GM23248 (cell line): Measurements from ENCODE around the gene POLA1.

Experiments
- EZH2 ChIP-seq: fragments of 200-600 bp; sonication (generic); IDR thresholded peaks from 2 replicates; pipeline ENCODE4 v1.6.1; 2018; ENCODE audit warnings: antibody characterized with exemption, mild to moderate bottlenecking; ENCODE audit not compliant: insufficient read depth, poor library complexity, severe bottlenecking
- EZH2phosphoT487 ChIP-seq: fragments of 200-600 bp; sonication (generic); IDR thresholded peaks from 2 replicates; pipeline ENCODE4 v1.6.1; 2018; ENCODE audit warnings: antibody characterized with exemption, moderate library complexity, mild to moderate bottlenecking, low read depth; ENCODE audit not compliant: insufficient read depth

DNA sequence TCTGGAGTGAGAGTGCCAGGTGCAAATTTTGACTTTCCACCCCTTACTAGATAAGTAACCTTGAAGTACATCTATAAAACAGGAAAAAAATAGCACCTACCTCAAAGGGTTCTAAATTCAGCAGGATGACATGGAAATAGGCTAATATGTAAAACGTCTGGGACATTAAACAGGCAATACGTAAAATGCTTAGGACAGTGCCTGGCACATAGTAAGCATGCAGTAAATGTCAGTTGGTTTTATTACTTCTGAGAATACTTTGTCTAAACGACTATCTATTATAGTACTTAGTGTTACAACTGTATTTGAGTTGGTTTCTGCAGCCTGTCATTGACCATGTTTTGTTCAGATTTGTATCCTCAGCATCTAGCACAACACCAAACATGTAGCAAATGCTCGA, 251.3 kb downstream of the POLA1 start:
- TF ChIP-seq EZH2 (no peak), EZH2phosphoT487 (no peak)
